NCI-H2196 treated with DMSO at 0.1 percent for 48 hours (cell line): ENCODE data around the gene APOBEC3C.
"Not testable (repeated sequence)": the region's sequence is repeated elsewhere in the genome, so short reads cannot be mapped to it uniquely, and the experiment has no call there.

Experiments
- DNase-seq: peaks from one replicate; lab custom pipeline; 2025; ENCODE audit not compliant: unreplicated experiment; lab: John Stamatoyannopoulos, UW

APOBEC3C gene

DNA sequence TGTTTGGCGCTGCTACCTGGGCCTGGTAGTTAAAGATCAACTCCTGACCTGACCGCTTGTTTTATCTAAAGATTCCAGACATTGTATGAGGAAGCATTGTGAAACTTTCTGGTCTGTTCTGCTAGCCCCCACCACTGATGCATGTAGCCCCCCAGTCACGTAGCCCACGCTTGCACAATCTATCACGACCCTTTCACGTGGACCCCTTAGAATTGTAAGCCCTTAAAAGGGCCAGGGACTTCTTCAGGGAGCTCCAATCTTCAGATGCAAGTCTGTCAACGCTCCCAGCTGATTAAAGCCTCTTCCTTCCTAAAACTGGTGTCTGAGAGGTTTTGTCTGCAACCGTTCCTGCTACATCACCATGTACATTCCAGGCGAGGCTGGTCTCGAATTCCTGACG, 41.6 kb downstream of the APOBEC3C start:
- DNase-seq: no peak

DNA sequence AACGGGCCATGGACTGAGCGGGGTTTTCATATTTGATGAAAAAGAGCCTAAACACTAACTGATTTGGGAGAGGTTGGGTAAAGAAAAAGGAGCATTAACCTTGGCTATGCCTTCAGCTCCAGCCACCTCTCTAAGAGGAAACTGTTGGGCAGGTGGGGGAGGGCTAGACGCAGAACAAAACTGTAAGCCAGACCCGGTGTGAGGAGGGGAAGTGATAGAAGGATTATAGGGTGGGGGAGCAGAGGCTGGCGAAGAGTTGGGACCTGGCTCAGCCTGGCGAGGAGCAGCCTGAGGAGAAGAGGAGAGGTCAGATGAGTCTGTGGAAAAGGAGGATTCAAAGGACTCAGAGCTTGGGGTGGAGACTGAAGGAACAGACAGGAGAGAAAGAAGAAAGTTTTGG, 47.2 kb downstream of the APOBEC3C start:
- DNase-seq: not testable (repeated sequence)

DNA sequence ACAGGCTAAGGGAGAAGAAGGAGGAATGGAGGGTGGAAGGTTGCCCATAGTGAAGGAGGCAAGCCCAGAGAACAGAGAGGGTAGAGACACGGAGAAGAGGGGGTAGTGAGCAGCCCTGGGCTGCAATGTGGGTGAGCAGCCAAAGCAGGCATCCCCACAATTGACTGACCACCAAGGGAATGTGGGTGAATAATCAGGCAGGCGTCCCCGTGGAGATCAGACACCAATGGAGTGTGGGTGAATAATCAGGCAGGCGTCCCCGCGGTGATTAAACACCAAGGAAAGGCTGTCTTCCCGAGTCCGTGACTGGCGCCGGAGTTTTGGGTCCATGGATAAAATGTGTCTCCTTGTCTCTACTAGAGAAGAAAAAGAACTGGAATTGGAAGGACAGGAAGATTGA, 47.9 kb downstream of the APOBEC3C start:
- not testable (repeated sequence) for DNase-seq

DNA sequence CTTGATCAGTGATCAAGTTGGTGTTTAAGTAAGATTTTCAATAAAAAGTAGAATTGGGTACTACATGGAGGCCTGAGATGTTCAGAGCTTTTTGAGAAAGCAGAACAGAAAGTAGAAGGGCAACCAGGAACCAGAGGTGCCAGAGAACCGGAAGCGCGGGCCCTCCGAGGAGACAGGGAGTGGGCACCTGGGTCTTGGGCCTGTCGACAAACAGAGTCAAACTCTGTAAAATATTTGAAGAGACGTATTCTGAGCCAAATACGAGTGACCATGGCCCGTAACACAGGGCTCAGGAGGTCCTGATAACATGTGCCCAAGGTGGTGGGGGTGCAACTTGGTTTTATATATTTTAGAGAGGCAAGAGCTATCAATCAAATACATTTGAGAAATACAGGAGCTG, 49.8 kb downstream of the APOBEC3C start:
- not testable (repeated sequence) for DNase-seq

DNA sequence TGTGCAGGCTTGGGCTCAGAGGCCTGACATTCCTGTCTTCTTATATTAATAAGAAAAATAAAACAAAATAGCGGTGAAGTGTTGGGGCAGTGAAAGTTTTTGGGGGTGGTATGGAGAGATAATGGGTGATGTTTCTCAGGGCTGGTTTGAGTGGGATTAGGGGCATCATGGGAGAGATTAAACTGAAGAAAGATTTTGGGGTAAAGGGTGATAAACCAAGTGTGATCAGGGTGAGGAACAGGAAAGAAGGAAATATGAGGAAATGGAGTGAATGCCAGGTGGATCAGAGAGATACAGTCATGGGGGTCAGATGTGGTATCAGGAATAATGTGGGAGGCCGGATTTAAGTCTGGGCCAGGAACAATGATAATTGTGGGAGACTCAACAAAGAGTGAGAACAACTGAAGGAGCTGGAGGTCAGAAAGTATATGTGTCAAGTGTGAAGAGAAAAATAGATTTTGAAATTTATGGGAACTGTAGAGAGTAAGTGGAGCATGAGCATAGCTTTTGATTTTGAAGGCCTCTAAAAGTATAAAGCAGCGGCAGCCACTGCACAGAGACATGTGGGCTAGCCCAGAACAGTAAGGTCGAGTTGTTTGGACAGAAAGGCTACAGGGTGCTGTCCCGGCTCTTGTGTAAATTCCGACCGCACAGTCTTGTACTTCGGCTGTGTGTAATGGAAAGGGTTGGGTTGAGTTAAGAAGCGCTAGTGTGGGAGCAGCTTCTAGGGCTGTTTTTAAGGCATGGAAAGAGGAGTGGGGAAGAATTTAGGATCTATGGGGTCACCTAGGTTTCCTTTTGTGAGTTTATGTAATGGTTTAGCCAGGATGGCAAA, 52.6 kb downstream of the APOBEC3C start:
- not testable (repeated sequence) for DNase-seq

DNA sequence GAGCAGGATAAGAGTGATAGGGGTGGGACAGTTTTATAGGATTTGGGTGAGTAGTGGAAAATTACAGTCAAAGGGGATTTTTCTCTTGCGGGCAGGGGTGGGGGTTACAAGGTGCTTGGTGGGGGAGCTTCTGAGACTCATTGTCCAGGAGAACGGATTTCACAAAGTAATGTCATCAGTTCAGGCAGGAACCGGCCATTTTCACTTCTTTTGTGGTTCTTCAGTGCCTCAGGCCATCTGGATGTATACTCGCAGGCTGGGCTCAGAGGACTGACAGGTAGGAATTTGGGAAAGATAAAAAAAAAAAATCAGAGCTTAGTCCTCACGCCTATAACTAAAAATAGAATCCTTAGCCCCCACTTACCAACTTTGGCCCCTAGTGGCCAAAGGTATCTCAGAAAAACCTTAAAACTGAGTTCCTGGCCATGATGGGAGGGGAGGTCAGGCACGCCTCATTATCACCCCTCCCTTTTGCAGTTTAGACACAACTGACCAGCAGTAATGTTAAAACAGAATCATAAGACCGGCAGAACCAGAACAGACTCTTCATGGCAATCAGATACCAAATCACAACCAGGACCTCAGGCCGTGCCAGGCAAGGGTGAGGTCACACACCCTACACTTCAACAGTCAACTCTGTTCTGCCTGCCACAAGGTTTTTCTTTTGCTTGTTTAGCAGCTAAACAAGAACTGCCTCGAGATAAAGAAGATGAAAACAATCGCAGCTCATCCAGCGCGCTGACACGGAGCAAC, 54.2 kb downstream of the APOBEC3C start:
- no peak for DNase-seq
